ENCODE data around the gene TSR3. TPM values are rescaled to one million over a fixed set of nuclear protein-coding genes. Genes with fewer than 3 reads are reported as not detected.

The TSR3 gene
- total and polyA plus RNA-seq, 4 donors: 20.3 to 29.9 (median 28.9) TPM

DNA sequence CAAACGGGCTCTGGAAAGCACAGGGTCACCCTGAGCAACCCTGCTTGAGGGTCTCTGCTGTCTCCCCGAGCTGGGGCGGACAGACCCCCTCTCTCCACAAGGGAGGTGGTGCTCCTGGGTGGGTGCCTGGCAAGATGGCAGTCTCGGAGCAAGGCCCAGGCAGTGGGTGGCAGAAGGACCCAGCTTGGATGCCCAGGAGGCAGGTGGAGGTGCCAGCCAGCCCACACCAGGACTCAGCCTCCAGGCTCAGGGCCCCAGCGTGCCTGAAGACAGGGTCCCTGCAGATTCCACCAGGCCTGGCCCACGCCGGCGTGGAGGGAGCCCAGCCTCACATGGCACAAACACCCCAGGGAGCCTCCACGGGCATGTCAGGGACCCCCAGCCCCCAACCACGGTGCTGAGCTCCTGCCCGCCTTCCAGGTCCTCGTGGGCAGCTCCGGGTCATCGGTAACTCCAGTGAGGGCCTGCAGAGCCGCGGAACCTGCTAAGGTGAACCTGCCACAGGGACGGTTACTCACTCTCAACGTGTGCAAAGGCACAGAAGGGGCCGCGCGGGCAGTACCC lies 42.0 kb upstream of the TSR3 start:
- Histone ChIP-seq H3K36me3 (ENCODE audit: control insufficient read depth in 4 of 4, insufficient read depth in 3 of 4, low read depth in 1 of 4, low read length in 3 of 4) (peaks cover 13 to 51% (median 25%) of the 10 kb centered on the region in 4 donors), H3K27me3 (ENCODE audit: control insufficient read depth in 4 of 4, insufficient read depth in 4 of 4, low read length in 3 of 4) (no peaks in the 10 kb centered on the region), H3K9ac (ENCODE audit: low read depth in 1 of 2, low read length in 2 of 2) (no peak overlapping the region), H3K9me3 (ENCODE audit: control insufficient read depth in 4 of 4, low read length in 3 of 4) (no peaks in the 10 kb centered on the region), H3K4me1 (ENCODE audit: control insufficient read depth in 4 of 4, insufficient read depth in 4 of 4, low read length in 3 of 4) (no peaks in the 10 kb centered on the region), H3K4me3 (ENCODE audit: low read depth in 1 of 3, low read length in 3 of 3) (no peak overlapping the region), H3K27ac (ENCODE audit: low read depth in 1 of 2, low read length in 2 of 2) (no peak overlapping the region)
- 97% methylated on average over 21 of the region's 21 CpGs for WGBS
- TF ChIP-seq RXRA (IDR thresholded peaks at IDR 0.05) (no peak), JUND (IDR thresholded peaks at IDR 0.05) (no peak), YY1 (IDR thresholded peaks at IDR 0.05) (no peak), MAX (IDR thresholded peaks at IDR 0.05) (no peak), FOXA1 (IDR thresholded peaks at IDR 0.05) (no peak)
- TF ChIP-seq, protein P1, sequence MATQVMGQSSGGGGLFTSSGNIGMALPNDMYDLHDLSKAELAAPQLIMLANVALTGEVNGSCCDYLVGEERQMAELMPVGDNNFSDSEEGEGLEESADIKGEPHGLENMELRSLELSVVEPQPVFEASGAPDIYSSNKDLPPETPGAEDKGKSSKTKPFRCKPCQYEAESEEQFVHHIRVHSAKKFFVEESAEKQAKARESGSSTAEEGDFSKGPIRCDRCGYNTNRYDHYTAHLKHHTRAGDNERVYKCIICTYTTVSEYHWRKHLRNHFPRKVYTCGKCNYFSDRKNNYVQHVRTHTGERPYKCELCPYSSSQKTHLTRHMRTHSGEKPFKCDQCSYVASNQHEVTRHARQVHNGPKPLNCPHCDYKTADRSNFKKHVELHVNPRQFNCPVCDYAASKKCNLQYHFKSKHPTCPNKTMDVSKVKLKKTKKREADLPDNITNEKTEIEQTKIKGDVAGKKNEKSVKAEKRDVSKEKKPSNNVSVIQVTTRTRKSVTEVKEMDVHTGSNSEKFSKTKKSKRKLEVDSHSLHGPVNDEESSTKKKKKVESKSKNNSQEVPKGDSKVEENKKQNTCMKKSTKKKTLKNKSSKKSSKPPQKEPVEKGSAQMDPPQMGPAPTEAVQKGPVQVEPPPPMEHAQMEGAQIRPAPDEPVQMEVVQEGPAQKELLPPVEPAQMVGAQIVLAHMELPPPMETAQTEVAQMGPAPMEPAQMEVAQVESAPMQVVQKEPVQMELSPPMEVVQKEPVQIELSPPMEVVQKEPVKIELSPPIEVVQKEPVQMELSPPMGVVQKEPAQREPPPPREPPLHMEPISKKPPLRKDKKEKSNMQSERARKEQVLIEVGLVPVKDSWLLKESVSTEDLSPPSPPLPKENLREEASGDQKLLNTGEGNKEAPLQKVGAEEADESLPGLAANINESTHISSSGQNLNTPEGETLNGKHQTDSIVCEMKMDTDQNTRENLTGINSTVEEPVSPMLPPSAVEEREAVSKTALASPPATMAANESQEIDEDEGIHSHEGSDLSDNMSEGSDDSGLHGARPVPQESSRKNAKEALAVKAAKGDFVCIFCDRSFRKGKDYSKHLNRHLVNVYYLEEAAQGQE (IDR thresholded peaks at IDR 0.05): no peak
- TF ChIP-seq, protein P2, sequence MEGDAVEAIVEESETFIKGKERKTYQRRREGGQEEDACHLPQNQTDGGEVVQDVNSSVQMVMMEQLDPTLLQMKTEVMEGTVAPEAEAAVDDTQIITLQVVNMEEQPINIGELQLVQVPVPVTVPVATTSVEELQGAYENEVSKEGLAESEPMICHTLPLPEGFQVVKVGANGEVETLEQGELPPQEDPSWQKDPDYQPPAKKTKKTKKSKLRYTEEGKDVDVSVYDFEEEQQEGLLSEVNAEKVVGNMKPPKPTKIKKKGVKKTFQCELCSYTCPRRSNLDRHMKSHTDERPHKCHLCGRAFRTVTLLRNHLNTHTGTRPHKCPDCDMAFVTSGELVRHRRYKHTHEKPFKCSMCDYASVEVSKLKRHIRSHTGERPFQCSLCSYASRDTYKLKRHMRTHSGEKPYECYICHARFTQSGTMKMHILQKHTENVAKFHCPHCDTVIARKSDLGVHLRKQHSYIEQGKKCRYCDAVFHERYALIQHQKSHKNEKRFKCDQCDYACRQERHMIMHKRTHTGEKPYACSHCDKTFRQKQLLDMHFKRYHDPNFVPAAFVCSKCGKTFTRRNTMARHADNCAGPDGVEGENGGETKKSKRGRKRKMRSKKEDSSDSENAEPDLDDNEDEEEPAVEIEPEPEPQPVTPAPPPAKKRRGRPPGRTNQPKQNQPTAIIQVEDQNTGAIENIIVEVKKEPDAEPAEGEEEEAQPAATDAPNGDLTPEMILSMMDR (IDR thresholded peaks at IDR 0.05; ENCODE audit: low read depth, low read length, missing input control): no peak
- no peak for DNase-seq (ENCODE audit: low spot score)

DNA sequence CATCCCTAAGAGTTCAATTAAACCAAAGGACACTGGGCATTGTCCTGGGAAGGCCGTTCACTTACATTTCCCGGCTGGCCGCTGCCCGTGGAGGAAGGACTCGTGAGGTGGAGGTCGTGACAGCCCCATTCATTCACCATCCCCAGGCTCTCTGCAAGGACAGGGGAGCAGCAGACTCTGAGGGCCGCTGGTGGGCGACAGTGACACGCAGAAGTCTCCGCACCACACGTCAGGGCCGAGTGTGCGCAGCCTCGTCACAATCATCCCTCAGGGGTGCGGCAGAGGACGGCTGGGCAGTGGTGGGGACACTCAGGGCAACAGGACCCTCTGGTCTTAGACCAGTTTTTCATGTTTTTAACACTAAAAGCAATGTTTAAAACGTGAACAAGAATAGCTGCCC lies 41.1 kb upstream of the TSR3 start:
- WGBS: 96% methylated on average over 17 of the region's 17 CpGs
- no peaks in the 10 kb centered on the region for H3K9me3 ChIP-seq (ENCODE audit: control insufficient read depth in 4 of 4, low read length in 3 of 4)
- TF ChIP-seq RAD21 (IDR thresholded peaks at IDR 0.05) (no peak), SP1 (IDR thresholded peaks at IDR 0.05) (no peak), NR2F2 (IDR thresholded peaks at IDR 0.05) (no peak), MAX (IDR thresholded peaks at IDR 0.05) (no peak), TAF1 (conservative IDR thresholded peaks at IDR 0.05) (no peak), FOXA1 (IDR thresholded peaks at IDR 0.05) (no peak), YY1 (IDR thresholded peaks at IDR 0.05) (no peak)
- TF ChIP-seq, protein P3, sequence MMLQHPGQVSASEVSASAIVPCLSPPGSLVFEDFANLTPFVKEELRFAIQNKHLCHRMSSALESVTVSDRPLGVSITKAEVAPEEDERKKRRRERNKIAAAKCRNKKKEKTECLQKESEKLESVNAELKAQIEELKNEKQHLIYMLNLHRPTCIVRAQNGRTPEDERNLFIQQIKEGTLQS (IDR thresholded peaks at IDR 0.05): no peak
- no peaks in the 10 kb centered on the region for H3K27me3 ChIP-seq (ENCODE audit: control insufficient read depth in 4 of 4, insufficient read depth in 4 of 4, low read length in 3 of 4)
- no peak for DNase-seq (ENCODE audit: low spot score)
- H3K36me3 ChIP-seq (ENCODE audit: control insufficient read depth in 4 of 4, insufficient read depth in 3 of 4, low read depth in 1 of 4, low read length in 3 of 4): peaks cover 13 to 54% (median 23%) of the 10 kb centered on the region in 4 donors
- no peak overlapping the region for H3K27ac ChIP-seq (ENCODE audit: low read depth in 1 of 2, low read length in 2 of 2)
- H3K4me3 ChIP-seq (ENCODE audit: low read depth in 1 of 3, low read length in 3 of 3): no peak overlapping the region
- no peak overlapping the region for H3K9ac ChIP-seq (ENCODE audit: low read depth in 1 of 2, low read length in 2 of 2)
- H3K4me1 ChIP-seq (ENCODE audit: control insufficient read depth in 4 of 4, insufficient read depth in 4 of 4, low read length in 3 of 4): no peaks in the 10 kb centered on the region

Data from liver (tissue), 9 donors.